ENCODE data around the gene FMNL2.

DNA sequence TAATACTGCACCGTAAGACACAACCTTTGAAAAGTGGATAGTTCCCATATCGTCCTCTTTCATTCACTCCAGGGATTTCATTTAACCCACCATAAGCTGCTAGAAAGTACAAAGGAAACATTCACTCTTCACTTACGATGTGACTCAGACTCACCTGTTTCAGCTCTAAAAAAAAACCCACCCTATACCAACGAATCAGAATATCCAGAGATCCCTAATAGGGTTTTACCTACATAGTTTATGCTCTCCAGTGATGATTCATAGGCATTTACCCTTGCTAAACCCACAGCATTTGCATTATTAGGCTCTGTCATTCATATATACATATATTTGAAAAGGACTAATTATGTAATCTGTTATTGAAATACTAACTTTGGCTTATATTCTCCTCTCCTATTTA lies 322.1 kb downstream of the FMNL2 start:
- TF ChIP-seq POLR2AphosphoS5 (IDR thresholded peaks at IDR 0.05; ENCODE audit: low read depth, low read length) (no peak), EZH2 (IDR thresholded peaks at IDR 0.05) (no peak), SIN3A (IDR thresholded peaks at IDR 0.05; ENCODE audit: low read depth) (no peak), FOSL1 (IDR thresholded peaks at IDR 0.05; ENCODE audit: low read depth) (no peak), TCF7L2 (IDR thresholded peaks at IDR 0.05; ENCODE audit: borderline replicate concordance, extremely low read depth, insufficient read depth, insufficient read length) (no peak), YY1 (IDR thresholded peaks at IDR 0.05; ENCODE audit: extremely low read depth, insufficient replicate concordance, low read depth, low read length) (no peak), RAD21 (IDR thresholded peaks at IDR 0.05; ENCODE audit: low read depth) (no peak), POLR2A (IDR thresholded peaks at IDR 0.05; ENCODE audit: borderline replicate concordance, extremely low read depth, insufficient read depth, insufficient read length) (no peak), SP1 (IDR thresholded peaks at IDR 0.05; ENCODE audit: low read depth) (no peak)
- TF ChIP-seq, protein P1, sequence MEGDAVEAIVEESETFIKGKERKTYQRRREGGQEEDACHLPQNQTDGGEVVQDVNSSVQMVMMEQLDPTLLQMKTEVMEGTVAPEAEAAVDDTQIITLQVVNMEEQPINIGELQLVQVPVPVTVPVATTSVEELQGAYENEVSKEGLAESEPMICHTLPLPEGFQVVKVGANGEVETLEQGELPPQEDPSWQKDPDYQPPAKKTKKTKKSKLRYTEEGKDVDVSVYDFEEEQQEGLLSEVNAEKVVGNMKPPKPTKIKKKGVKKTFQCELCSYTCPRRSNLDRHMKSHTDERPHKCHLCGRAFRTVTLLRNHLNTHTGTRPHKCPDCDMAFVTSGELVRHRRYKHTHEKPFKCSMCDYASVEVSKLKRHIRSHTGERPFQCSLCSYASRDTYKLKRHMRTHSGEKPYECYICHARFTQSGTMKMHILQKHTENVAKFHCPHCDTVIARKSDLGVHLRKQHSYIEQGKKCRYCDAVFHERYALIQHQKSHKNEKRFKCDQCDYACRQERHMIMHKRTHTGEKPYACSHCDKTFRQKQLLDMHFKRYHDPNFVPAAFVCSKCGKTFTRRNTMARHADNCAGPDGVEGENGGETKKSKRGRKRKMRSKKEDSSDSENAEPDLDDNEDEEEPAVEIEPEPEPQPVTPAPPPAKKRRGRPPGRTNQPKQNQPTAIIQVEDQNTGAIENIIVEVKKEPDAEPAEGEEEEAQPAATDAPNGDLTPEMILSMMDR (IDR thresholded peaks at IDR 0.05 in 2 of 3, conservative IDR thresholded peaks at IDR 0.05 in 1 of 3; ENCODE audit: borderline replicate concordance in 1 of 3, insufficient read depth in 1 of 3, low read depth in 2 of 3, low read length in 2 of 3) = no peak
- TF ChIP-seq, protein P2, sequence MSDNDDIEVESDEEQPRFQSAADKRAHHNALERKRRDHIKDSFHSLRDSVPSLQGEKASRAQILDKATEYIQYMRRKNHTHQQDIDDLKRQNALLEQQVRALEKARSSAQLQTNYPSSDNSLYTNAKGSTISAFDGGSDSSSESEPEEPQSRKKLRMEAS (IDR thresholded peaks at IDR 0.05) = no peak
- TF ChIP-seq, protein P3, sequence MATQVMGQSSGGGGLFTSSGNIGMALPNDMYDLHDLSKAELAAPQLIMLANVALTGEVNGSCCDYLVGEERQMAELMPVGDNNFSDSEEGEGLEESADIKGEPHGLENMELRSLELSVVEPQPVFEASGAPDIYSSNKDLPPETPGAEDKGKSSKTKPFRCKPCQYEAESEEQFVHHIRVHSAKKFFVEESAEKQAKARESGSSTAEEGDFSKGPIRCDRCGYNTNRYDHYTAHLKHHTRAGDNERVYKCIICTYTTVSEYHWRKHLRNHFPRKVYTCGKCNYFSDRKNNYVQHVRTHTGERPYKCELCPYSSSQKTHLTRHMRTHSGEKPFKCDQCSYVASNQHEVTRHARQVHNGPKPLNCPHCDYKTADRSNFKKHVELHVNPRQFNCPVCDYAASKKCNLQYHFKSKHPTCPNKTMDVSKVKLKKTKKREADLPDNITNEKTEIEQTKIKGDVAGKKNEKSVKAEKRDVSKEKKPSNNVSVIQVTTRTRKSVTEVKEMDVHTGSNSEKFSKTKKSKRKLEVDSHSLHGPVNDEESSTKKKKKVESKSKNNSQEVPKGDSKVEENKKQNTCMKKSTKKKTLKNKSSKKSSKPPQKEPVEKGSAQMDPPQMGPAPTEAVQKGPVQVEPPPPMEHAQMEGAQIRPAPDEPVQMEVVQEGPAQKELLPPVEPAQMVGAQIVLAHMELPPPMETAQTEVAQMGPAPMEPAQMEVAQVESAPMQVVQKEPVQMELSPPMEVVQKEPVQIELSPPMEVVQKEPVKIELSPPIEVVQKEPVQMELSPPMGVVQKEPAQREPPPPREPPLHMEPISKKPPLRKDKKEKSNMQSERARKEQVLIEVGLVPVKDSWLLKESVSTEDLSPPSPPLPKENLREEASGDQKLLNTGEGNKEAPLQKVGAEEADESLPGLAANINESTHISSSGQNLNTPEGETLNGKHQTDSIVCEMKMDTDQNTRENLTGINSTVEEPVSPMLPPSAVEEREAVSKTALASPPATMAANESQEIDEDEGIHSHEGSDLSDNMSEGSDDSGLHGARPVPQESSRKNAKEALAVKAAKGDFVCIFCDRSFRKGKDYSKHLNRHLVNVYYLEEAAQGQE (IDR thresholded peaks at IDR 0.05; ENCODE audit: low read depth) = no peak
- TF ChIP-seq, protein P4, sequence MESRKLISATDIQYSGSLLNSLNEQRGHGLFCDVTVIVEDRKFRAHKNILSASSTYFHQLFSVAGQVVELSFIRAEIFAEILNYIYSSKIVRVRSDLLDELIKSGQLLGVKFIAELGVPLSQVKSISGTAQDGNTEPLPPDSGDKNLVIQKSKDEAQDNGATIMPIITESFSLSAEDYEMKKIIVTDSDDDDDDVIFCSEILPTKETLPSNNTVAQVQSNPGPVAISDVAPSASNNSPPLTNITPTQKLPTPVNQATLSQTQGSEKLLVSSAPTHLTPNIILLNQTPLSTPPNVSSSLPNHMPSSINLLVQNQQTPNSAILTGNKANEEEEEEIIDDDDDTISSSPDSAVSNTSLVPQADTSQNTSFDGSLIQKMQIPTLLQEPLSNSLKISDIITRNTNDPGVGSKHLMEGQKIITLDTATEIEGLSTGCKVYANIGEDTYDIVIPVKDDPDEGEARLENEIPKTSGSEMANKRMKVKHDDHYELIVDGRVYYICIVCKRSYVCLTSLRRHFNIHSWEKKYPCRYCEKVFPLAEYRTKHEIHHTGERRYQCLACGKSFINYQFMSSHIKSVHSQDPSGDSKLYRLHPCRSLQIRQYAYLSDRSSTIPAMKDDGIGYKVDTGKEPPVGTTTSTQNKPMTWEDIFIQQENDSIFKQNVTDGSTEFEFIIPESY (IDR thresholded peaks at IDR 0.05; ENCODE audit: extremely low read depth, insufficient replicate concordance, low read length) = no peak

Measured in HCT116 (cell line).